OCI-M1 (cell line): ENCODE results near the gene KCNK17.

Experiments used
- DNase-seq: peaks from one replicate; lab custom pipeline; 2025; lab: John Stamatoyannopoulos, UW

KCNK17 gene

DNA sequence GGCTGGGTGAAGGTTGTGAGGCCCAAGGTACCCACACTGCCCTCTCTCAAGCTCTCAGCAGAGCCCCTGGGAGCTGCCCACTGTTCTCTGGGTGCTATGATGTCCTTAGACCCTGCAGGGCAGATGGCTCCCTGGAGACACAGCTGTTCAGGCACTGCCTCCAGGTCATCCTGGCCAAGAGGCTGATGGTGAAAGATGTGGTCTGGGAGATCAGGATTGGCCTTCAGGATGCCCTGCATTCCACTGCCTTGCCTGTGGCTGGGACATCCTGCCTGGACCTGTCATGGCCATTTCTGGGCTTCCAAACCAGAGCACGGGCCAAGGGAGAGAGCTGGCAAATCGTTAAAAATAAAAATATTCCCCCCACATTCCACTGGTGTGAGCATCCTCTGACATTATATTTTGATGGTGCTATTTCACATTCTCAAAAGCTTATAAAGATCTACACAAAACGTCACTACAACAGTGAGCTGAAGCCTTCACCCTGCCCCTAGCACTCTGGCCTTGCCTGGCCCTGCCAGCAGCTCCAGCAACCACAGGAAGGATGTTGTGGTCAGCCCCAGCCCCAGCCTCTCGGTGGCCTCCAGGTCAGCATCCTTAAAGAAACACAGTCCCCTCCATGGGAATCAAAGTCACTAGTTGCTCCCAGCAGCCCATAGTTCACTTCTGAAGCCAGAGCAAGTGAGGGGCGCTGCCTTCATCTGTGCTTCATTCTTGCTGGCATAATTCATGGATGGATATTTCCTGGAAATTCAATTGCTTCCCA, 21.7 kb upstream of the KCNK17 start:
- peak; percentile 42 for DNase-seq

DNA sequence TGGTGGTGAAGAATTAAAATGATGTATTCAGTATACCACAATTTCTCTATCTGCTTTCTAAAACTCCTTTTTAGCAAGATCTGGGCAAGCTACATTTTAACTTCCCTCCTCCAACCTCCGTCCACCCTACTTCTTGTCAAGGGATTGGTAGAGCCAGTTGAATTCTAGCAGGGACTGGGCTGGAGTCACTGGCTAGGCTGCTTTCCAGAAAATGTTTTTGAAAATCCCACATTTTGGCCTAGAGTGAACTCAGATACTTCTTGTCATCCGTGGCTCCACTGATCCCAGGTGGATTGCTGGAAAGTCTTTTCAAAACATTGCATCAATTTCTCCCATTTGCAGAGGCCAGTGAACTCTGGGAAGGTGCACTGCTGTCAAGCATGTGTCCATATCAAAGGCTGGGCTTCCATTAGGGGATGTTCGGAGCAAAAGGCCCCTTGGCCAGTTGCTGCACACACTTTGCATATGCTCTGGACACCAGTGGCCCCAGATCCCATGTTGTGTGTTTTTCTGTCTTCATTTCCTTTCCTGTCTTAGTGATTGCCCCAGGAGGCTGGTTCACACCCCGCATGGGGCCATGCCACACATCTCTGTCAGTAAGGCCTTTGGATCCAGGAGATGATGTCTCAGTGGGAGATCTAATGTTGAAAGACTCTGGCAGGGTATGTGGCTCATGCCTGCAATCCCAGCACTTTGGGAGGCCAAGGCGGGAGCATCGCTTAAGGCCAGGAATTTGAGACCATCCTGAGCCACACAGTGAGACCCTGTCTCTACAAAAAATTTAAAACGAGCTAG, 19.6 kb upstream of the KCNK17 start:
- no peak for DNase-seq

DNA sequence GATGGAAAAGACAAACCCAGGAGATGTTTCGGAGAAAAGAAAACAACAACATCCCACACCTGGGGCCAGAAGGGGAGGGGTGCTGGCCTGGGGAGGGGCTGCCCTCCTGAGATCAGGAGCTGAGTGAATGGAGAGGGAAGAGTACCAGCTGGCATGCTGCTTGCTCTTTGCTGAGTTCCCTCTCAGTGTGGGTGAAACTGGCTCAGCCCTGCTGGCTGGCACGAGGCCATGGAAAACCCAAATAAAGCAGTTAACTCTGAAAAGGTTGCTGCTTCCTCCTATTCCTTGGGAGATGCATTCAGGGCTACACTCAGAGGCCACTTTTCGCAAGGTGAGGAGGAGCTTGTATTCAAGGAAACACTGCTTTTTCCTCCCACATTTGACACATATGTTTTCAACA, 16.3 kb upstream of the KCNK17 start:
- no peak for DNase-seq

DNA sequence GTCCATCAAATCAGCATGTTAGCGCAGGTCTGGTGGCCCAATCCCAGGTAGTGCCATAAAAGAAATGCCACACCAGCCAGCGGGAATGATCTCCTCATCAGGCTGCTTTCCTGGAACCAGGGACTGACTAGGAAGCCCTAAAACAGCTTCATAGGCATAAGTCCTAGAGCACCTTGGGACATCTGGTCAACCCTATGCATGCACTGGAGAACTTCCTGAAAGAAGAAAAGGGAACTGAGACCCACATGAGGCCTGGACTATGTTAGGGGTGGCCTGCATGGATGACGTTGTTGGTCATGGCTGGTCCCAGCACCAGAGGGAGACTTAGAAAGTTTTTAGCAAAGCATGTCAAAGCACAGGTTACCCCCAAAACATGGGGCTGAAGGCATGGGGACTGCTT, 15.8 kb upstream of the KCNK17 start:
- peak; percentile 22 for DNase-seq

DNA sequence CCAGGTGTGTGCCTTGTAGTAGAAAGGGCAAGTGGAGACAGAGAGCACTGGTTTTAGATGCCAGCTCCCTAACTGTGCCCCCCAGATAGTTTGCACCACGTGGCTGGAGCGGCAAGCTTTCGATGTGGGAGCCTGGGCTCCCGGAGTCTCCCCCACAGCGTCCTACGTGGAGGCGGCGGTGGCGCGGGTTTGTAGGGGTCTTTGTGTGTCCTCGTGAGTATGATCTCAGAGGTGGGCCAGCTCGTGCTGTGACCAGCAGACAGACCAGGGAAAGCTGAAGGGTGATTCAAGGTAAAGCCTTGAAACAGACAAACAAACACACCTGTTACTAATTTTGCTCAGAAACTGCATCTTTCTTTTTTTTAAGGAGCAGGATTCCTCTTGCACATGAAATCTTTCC, 13.8 kb upstream of the KCNK17 start:
- no peak for DNase-seq

DNA sequence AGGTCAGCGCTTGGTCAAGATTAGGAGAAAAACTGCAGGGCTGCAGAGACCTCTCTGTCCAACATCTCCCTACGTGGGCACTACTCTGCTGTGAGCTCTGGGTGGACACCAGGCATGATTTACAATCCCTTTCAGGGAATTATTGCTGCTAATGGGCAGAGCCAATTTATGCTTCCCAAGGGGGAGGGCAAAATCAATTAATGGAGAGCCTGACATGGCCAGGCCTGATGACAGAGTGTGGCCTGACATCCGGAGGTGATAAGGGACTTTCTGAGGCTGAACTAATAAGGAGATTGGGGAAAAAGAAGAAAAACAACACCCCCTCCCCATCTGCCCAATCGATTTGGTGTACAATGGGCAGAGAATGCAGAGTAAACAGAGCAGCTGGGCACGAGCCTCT, 13.3 kb upstream of the KCNK17 start:
- no peak for DNase-seq

DNA sequence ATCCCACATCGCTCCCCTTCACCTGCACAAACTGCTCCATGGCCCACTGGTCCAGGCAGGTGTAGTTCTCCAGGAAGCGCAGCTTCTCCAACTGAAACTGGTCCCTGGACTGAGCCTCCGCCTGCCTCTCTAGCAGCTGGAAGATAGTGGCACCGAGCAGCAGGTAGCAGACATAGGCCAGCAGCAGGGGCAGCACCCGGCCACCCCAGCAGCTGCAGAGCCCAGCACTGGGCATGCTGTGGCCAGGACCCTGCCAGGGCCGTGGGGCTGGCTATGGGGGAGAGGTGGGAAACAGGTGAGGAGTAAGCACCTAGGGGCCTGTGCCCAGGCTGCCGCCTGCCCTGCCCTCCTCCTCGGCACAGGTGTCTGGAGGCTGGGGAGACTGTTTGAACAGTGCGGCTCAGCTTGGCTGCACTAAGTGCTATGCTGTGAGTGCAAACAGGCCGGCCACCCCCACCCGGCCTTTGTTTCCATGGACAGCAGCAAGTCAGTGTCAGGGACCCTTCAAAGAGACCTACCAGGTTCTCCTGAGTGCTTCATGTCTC, 8.2 kb upstream of the KCNK17 start, which contains the start of gene KCNK16:
KCNK16 (minus strand) TSS at position 397 of the 545 bp plus-strand sequence; CDS start at position 235, 162 bp downstream.
- no peak for DNase-seq

DNA sequence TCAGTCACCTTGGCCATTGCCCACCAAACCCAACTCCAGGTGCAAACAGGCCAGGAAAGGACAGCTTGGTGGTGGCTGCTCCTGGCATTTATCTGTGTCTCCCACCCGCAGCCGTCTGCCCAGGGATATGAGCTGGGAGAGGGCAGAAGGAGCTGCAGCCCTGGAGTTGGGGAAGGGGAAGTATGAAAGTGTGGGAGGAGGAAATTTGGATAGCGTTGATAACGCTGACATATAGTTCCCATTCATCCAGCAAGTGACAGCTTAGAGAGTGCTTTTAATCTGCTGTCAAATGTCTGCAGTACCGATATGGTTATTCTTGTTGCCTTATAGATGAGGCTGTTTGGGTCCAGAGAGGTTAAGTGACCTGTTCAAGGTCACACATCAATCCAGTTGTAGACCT, 7.5 kb upstream of the KCNK17 start:
- peak; percentile 51 for DNase-seq

DNA sequence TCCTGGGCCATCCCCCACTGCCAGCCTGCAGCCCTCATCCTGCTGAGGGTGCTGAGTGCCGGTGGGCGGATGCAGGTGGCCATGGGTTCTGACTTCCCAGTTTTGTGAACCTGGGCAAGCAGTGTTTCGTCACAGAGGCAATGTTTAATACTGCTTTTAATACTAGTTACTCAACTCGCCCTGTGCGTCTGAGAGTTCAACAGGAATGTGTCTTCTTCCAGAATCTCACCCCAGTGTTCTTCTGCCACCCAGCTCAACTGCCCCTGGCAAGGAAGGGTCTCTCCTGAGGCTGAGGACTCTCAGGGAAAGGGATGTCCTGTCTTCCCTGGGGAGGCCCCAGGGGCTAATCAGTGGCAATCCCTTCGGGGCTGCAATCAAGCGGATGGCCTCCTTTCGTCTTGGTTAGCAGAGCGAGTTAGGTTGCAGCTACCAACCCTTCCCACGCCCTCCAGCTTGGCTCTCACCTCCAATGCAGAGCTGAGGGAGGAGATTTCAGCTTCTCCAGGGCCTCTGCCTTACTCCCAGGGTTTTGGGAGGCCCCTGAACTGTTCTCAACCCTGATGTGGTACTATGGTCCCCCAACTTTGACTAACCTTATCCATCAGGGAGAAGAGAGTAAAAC, 6.3 kb upstream of the KCNK17 start:
- DNase-seq: no peak

DNA sequence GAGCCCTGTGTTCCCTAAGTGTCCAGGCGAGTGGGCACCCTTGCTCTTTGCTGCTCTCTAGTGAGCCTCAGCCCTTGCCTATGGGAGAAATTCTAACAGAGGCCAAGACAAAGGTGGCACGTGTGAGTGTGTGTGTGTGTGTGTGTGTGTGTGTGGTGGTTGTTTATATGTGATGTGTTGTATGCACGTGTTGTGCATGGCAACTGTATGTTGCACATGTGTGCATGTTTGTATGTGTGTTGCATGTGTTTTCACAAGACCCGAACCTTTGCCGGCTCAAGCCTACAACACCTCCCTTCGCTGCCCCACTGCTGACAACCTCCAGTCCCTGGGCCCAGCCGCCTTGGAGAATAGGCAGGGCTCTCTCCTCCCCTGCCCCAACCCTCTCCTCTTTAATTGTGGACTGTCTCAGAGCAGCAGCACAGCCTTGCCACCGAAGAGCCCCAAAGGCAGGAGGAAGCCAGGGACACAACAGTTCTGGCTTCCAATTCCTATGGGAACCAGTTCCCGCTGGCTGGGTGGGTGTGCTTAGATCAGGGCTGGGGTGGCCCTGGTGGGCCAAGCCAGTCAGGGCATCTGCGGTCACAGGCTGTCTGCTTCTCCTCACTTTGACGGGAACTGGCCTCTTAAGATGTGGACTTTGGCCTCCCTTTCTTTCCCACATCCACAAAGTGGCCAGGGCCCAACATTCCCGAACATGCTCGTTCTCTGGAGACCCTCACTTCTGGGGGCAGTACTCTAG, 5.6 kb upstream of the KCNK17 start:
- DNase-seq: no peak

DNA sequence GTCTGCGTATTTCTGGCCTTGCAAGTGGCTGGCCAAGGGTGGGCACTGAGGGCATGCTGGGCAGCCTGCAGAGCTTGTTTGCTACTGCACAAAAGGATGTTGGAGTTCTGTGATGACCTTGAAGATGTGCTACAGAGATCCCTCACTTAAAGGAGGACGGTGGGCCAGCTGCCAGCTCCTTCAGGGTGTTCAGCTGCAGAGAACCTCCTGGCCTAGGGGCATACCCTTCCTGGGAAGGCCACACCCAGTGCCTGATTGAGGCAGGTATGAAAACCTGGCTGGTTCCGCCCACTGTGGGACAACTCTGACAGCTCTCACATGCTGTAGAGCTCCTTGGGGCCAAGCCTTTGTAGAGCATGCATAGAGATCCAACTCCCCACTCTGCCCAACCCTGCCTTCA, 3.0 kb upstream of the KCNK17 start:
- DNase-seq: no peak

DNA sequence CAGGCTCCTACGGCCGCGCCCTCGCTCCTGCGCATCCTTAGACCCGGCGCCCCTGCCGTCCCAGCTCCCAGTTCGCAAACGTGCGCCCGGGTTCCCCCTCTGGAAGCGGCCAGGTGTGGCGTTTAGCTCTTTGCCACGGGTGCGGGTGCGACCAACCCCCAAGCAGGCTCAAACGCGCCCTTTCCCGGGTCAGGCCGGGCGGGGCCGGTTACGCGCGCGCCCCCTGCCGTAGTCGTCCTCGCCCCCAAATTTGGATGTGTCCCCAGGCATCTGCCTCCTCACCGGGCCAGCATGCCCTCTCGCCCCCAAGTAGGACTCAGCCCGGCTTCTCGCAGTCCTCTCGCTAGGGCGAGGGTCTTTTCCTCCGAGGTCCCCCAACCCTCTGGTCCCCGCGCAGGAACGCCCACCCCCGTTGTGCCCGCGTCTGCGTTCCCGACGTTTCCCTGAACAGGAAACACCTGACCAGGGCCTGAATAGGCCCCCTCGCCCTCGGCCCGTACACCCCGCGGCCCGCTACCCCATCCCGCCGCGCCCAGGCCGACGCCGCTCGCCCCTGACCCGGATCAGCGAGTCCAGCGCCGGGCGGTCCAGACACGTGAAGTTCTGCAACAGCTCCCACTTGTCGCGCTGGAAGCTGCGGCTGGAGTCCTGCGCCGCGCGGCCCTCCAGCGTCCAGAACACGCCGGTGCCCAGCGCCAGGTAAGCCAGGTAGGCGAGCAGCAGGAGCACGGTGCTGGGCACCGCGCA, 520 bp downstream of the KCNK17 start:
- no peak for DNase-seq

DNA sequence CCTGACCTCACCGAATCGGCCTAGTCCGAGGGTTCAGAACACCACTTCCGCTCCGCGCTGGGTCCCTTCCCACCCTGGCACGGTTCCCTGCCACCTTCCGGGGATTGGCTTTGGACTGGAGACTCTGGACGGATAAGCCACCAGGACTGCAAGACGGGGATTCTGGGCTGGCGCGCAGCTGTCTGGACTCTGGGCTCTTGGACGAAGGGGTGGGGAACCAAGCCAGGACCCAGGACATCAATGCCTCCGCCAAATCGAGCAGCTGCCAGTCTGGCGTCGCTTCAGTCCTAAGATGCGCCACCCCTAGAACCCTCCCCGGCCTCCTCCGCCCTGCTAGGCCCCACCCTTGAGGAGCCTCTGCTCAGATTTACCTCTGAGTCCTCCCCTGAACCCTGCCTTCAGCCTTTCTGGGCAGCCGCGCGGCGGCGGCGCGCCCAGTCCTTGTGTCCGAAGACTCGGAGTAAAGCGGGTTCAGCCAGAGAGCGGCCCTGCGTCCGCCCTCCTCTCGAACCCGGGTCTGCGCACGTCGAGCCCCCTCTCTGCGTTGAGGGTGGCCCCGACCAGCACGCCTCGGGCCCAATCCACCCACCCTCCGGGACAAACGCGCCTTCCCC, 1.2 kb downstream of the KCNK17 start:
- no peak for DNase-seq

DNA sequence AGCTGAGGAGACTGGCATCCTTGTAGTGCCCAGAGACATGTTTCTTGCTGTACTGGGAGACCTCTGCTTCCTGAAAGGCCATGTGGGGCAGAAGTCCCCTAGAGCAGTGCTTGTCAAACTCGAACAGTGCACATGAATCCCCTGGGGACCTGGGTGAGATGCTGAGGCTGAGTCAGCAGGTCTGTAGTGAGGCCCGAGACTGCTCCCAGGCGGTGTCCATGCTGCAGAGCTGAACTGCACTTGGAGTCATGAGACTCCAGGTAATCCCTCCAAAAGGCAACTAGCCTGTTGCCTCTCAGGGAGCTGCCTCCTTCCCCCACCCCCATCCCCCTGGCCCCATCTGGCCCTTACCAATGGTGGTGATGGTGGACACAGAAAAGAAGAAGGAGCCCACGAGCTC, 3.7 kb downstream of the KCNK17 start:
- DNase-seq: no peak

DNA sequence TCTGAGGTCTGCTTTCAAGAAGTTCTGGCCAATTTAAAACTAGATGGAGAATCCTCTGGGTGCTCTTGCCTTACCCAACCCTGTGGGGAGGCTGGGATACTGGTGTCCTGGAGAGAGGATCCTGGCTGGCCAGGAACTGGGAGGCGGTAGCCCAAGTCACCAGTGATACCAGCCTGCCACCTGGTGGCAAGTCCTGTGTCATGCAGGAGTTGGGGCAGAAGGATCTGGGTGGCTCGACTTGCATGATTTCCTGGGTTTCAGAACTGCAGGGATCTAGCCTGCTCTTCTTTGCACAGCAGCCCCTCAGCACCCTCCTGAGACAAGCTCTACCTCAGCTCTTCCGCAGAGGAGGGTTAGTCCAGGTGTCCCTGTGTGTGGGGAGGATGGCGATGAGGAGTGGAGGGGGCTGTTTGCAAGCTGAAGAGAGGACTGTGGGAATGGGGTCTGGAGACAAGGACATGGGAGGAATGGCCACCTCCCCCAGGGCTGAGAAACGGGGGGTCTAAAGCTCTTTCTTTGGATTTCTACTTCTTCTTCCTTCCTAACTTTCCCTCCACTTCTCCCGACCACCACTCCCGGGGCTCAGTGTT, 4.2 kb downstream of the KCNK17 start:
- DNase-seq: peak; percentile 85

DNA sequence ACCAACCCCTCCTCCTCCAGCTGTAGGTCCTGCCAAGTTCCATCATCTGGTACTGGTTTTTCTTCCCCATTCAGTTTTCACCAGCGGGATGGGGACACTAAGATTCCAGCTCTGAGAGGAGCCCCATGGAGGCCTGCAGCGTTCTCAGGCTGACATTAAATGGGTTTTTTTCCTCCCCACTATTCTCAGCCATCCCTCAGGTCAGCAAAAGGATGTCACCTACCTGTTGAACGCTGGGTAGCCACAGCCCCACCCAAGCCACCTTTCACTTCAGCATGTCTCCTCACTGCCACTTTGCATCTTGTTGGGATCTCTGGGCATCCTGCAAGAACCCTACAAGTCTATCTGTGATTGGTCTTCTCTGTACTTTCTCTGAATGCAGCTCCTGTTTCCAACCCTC, 6.8 kb downstream of the KCNK17 start:
- DNase-seq: no peak

DNA sequence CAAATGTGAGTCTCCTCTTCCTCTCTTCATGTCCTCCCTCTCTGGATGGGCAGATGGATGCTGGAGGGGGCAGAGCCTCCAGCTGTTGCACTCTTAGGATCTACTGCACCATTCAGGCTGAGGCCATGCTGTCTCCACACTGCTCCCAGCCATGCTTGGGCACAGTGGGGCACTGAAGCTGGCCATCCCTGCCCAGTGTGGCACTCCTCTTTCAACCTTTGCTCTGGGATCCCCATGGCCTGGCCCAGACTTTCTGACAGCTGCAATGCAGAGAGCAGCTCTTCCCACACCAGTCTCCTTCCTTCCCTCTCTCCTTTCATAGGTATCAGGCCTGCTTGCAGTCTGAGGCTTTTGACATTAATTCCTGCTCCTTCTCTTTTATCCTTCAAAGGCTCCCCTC, 9.3 kb downstream of the KCNK17 start:
- DNase-seq: no peak

DNA sequence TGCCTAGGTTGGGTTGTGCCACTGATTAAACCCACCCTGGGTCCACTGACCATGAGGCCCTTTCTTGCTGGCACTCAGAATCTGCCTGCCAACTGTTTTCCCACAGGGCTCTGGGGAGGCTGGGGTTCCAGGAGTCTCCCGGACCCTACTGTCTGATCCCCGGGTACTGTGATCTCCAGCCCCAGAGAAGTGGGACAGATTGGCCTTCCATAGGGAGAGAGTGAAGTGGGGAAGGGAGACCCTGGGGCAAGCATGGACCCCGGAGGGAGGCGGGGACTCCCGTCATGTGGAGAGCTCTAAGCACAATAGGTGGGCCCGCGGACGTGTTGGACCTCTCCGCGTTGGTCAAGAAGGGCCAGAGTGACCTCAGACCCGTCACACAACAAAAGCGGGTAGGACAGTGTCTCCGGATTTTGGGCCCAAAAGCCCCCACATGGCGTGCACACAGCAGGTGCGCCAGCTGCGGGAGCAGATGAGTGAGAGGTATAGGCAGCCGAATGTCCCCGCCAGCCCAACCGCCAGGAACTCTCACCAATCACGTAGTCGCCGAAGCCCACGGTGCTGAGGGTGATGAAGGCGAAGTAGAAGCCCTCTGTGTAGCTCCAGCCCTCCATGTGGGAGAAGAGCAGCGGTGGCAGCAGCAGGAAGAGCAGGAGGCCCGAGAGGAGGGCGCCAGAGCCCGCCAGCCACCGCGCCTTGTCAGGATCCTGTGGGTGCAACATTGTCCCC, 10.6 kb downstream of the KCNK17 start:
- DNase-seq: no peak

DNA sequence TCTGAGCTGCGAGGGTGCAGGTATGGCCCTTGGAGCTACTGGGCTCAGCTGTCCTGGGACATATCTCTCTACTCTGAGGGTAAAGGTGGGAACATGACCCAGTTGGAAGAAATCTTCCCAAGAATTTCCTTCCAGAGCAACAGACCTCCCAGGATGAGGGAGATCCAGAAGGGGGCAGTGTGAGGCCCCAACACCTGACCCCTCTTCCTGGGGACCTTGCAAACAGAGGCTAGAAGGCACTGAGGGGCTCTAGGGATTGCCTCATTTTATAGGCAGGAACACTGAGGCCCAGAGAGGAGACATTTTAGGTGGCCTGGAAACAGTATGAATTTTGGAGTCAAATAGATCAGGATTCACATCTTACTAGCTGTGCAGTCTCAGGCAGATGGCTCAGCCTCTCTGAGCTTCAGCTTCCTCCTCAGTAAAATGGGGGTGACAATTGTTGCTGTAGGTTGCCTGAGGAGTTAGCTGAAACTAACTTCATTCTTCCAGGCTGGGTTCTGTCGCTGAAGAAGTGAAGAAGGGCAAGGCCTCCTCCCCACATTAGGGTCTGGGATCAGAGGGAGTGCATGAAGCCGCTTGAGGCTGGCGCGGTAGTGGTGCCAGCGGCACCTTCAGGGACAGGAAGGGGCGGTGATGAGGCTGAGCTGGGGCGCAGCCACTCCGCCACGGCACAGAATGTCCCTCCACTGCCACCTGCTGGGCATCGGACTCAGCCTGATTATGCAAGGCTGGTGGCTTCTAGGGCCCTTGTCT, 11.4 kb downstream of the KCNK17 start:
- peak; percentile 94 for DNase-seq
